Activated T-helper 1 cell treated with Interleukin-2 at 50 U/mL for 16 hours (primary cell): ENCODE data around the gene GPR84.

Experiments
- DNase-seq: peaks from one replicate; pipeline ENCODE4 v3.0.0-alpha.2; 2020; ENCODE audit warnings: low read depth

Gene GPR84

GRCh38 chr12:54364413-54364812 is at the start of gene GPR84:
TSS of gene GPR84 (minus strand) at chr12:54364486. CDS start at chr12:54363851, 635 bp downstream.
- DNase-seq: no peak

- peak; percentile 68 for DNase-seq
Measured at GRCh38 chr12:54413284-54414190, 49.3 kb upstream of the GPR84 start.

- DNase-seq: no peak
Measured at GRCh38 chr12:54412786-54413185, 48.5 kb upstream of the GPR84 start.

- DNase-seq: no peak
Measured at GRCh38 chr12:54412348-54412747, 48.1 kb upstream of the GPR84 start.

- peak; percentile 41 for DNase-seq
Measured at GRCh38 chr12:54411391-54412241, 47.3 kb upstream of the GPR84 start.

GRCh38 chr12:54409267-54409666 is 45.0 kb upstream of the GPR84 start:
- DNase-seq: no peak

- DNase-seq: no peak
Measured at GRCh38 chr12:54407183-54407905, 43.1 kb upstream of the GPR84 start.

GRCh38 chr12:54405573-54405972 is 41.3 kb upstream of the GPR84 start:
- DNase-seq: no peak

GRCh38 chr12:54405106-54405505 is 40.8 kb upstream of the GPR84 start:
- no peak for DNase-seq

- no peak for DNase-seq
Measured at GRCh38 chr12:54404061-54405004, 40.0 kb upstream of the GPR84 start.

GRCh38 chr12:54401119-54401518 is 36.8 kb upstream of the GPR84 start:
- DNase-seq: no peak

- DNase-seq: peak; percentile 80
Measured at GRCh38 chr12:54398995-54399793, 34.9 kb upstream of the GPR84 start.

GRCh38 chr12:54398218-54398617 is 33.9 kb upstream of the GPR84 start:
- DNase-seq: no peak

- DNase-seq: no peak
Measured at GRCh38 chr12:54397157-54397556, 32.9 kb upstream of the GPR84 start.

- no peak for DNase-seq
Measured at GRCh38 chr12:54395545-54395944, 31.3 kb upstream of the GPR84 start.

GRCh38 chr12:54394986-54395385 is 30.7 kb upstream of the GPR84 start:
- DNase-seq: no peak

GRCh38 chr12:54394281-54394719 is 30.0 kb upstream of the GPR84 start:
- DNase-seq: no peak

GRCh38 chr12:54393743-54394142 is 29.5 kb upstream of the GPR84 start:
- no peak for DNase-seq

- no peak for DNase-seq
Measured at GRCh38 chr12:54393207-54393609, 28.9 kb upstream of the GPR84 start.
